SK-N-MC (cell line): ENCODE data around the gene PRKN.

ENCODE experiments used
- EZH2 ChIP-seq: fragments of 200-600 bp; sonication (generic); IDR thresholded peaks from one replicate; pipeline ENCODE4 v1.6.1; 2017; ENCODE audit warnings: antibody characterized with exemption
- FOXP2 ChIP-seq: optimal IDR thresholded peaks from 2 replicates; pipeline ENCODE3; 2011; ENCODE audit warnings: mild to moderate bottlenecking, moderate library complexity; ENCODE audit not compliant: insufficient read depth; ENCODE audit errors: extremely low read length, control extremely low read depth
- POLR2AphosphoS5 ChIP-seq: IDR thresholded peaks from 2 replicates; pipeline ENCODE4 v1.6.1; 2012; ENCODE audit warnings: mild to moderate bottlenecking, low read depth, low read length, borderline replicate concordance

GRCh38 chr6:161745128-161745527 lies 982.4 kb downstream of the PRKN start:
- TF ChIP-seq POLR2AphosphoS5, result no peak
- no peak for TF ChIP-seq EZH2
- TF ChIP-seq FOXP2, result no peak
